H1 (cell line): Measurements from ENCODE around the gene ANXA3.

ENCODE experiments used
- JUN ChIP-seq: IDR thresholded peaks from 2 replicates; pipeline ENCODE4 v1.6.1; 2011; ENCODE audit warnings: low read depth, mild to moderate bottlenecking, improper control_type of control experiment, low read length
- JUND ChIP-seq: IDR thresholded peaks from 2 replicates; pipeline ENCODE4 v1.6.1; 2011; ENCODE audit warnings: mild to moderate bottlenecking, improper control_type of control experiment, low read length
- KDM5A ChIP-seq: fragments of 200-600 bp; IDR thresholded peaks from 2 replicates; pipeline ENCODE4 v1.7.1; 2012; ENCODE audit warnings: mild to moderate bottlenecking, low read length, inconsistent platforms, mixed read lengths
- NRF1 ChIP-seq: IDR thresholded peaks from 2 replicates; pipeline ENCODE4 v1.6.1; 2011; ENCODE audit warnings: mild to moderate bottlenecking, low read depth, low read length, improper control_type of control experiment
- POLR2A ChIP-seq, 2 experiments: IDR thresholded peaks; 1 replicate in 1 of 2; 2 replicates in 1 of 2; pipeline ENCODE4 v1.6.1; 2011; ENCODE audit warnings: low read depth in 2 of 2, low read length in 2 of 2, mild to moderate bottlenecking in 2 of 2; ENCODE audit errors: control extremely low read depth in 1 of 2
- RFX5 ChIP-seq: IDR thresholded peaks from 2 replicates; pipeline ENCODE4 v1.6.1; 2011; ENCODE audit warnings: low read depth, low read length, improper control_type of control experiment, borderline replicate concordance
- TF ChIP-seq, protein P1 (sequence below), 3 experiments: IDR thresholded peaks; 1 replicate in 2 of 3; 2 replicates in 1 of 3; pipeline versions ENCODE4 v1.5.1 to v1.6.1; 2011; ENCODE audit warnings: low read length in 3 of 3, mild to moderate bottlenecking in 3 of 3, inconsistent platforms in 2 of 3, low read depth in 1 of 3, moderate library complexity in 1 of 3; ENCODE audit not compliant: insufficient read depth in 1 of 3; ENCODE audit errors: control extremely low read depth in 1 of 3
- TF ChIP-seq, protein P2 (sequence below): IDR thresholded peaks from 2 replicates; pipeline ENCODE4 v1.6.1; 2011; ENCODE audit warnings: low read depth, mild to moderate bottlenecking, low read length; ENCODE audit not compliant: insufficient read depth

DNA sequence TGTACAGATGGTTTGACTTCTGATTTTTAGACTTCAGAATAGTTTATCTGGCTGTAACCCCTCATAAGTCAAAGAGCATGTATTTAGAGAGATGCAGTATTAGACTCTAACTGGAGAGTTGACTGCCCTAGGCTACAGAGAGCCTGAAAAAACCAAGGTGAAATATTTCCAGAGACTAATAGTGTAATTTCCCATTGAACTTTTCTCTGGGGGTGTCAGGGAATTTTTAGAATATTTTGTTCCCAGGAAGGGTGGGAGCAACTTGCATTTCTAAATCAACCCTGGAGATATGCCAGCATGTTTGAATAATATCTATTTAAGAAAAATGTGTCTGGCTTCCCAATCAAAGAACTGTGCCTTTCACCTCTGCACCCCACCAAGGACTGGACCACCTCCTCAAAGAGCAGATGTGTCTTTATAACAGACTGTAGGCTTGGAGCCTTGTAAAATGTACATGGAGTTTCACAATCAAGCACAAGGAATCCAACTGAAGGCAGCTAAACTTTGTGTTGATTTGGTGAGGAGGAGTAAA, 2.0 kb downstream of the ANXA3 start:
- no peak for TF ChIP-seq KDM5A
- TF ChIP-seq, protein P1, sequence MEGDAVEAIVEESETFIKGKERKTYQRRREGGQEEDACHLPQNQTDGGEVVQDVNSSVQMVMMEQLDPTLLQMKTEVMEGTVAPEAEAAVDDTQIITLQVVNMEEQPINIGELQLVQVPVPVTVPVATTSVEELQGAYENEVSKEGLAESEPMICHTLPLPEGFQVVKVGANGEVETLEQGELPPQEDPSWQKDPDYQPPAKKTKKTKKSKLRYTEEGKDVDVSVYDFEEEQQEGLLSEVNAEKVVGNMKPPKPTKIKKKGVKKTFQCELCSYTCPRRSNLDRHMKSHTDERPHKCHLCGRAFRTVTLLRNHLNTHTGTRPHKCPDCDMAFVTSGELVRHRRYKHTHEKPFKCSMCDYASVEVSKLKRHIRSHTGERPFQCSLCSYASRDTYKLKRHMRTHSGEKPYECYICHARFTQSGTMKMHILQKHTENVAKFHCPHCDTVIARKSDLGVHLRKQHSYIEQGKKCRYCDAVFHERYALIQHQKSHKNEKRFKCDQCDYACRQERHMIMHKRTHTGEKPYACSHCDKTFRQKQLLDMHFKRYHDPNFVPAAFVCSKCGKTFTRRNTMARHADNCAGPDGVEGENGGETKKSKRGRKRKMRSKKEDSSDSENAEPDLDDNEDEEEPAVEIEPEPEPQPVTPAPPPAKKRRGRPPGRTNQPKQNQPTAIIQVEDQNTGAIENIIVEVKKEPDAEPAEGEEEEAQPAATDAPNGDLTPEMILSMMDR (IDR thresholded peaks at IDR 0.05; ENCODE audit: control extremely low read depth in 1 of 3, insufficient read depth in 1 of 3, low read depth in 1 of 3, low read length in 3 of 3) = no peak
- TF ChIP-seq NRF1 = no peak
- TF ChIP-seq JUND = no peak
- TF ChIP-seq, protein P2, sequence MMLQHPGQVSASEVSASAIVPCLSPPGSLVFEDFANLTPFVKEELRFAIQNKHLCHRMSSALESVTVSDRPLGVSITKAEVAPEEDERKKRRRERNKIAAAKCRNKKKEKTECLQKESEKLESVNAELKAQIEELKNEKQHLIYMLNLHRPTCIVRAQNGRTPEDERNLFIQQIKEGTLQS = no peak
- no peak for TF ChIP-seq POLR2A (IDR thresholded peaks at IDR 0.05; ENCODE audit: control extremely low read depth in 1 of 2, low read depth in 2 of 2, low read length in 2 of 2)
- no peak for TF ChIP-seq JUN
- no peak for TF ChIP-seq RFX5
